Bronchial epithelial cell (primary cell): ENCODE measurements around the gene SDF4. TPM values are rescaled to one million over a fixed set of nuclear protein-coding genes. Genes with fewer than 3 reads are reported as not detected.
A peak's percentile ranks its signal among the peaks of the same experiment; 100 is the strongest.

Experiments
- DNase-seq: peaks from one replicate; pipeline ENCODE4 v3.0.0-alpha.2; 2010; ENCODE audit warnings: low read depth
- FAIRE-seq: peaks from 2 replicates; lab custom pipeline; 2011; peaks lifted over from hg19 to GRCh38; lab: Jason Lieb, UNC
- H3K27me3 ChIP-seq: 2 replicates; pipeline ENCODE4 v1.5.1; 2011; ENCODE audit warnings: low read length; ENCODE audit not compliant: control insufficient read depth, insufficient read depth
- H3K36me3 ChIP-seq: 2 replicates; pipeline ENCODE4 v1.5.1; 2011; ENCODE audit warnings: low read length; ENCODE audit not compliant: control insufficient read depth, insufficient read depth
- H3K4me3 ChIP-seq: 2 replicates; pipeline ENCODE4 v1.5.1; 2011; ENCODE audit warnings: mild to moderate bottlenecking, low read depth, low read length, control low read depth
- total RNA-seq: library from RNA; depleted of rRNA; stranded (reverse); fragments of >200 nt; gene quantifications from 2 replicates; pipeline ENCODE4 v1.2.1, GENCODE V29; 2014
- TF ChIP-seq, protein P1 (sequence below): IDR thresholded peaks from 2 replicates; pipeline ENCODE4 v1.5.1; 2011; ENCODE audit warnings: mild to moderate bottlenecking, moderate library complexity, low read length, control low read depth, inconsistent platforms; ENCODE audit not compliant: insufficient read depth, severe bottlenecking

The SDF4 gene
- total RNA-seq, 1 donor from 2014 or later = 68.2 TPM

DNA sequence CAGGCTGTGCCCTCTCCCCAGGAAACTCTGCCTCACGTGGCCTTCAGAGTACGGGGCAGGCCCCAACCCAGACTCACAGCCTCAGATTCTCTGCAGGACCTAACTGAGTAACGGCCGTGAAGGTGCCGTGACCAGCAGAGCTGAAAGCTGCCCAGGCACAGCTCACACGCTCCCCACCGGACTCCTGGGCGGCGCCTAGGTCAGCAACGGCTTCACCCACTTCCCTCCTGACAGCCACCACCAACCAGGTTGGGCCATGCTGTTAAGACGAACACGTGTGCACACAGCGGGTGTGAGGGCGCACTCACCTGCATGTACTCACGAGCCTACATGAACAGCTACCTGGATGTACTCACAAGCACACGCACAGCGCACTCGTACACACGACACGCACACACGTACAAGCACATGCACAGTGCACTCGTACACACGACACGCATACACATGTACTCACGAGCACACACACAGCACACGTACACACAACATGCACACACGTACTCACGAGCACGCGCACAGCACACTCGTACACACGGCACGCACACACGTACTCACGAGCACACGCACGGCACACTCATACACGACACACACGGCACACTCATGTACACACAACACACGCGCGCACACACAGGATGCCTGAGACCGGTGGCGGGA is 9.1 kb downstream of the SDF4 start:
- no peak for DNase-seq
- peak; percentile 99 for FAIRE-seq
- TF ChIP-seq, protein P1, sequence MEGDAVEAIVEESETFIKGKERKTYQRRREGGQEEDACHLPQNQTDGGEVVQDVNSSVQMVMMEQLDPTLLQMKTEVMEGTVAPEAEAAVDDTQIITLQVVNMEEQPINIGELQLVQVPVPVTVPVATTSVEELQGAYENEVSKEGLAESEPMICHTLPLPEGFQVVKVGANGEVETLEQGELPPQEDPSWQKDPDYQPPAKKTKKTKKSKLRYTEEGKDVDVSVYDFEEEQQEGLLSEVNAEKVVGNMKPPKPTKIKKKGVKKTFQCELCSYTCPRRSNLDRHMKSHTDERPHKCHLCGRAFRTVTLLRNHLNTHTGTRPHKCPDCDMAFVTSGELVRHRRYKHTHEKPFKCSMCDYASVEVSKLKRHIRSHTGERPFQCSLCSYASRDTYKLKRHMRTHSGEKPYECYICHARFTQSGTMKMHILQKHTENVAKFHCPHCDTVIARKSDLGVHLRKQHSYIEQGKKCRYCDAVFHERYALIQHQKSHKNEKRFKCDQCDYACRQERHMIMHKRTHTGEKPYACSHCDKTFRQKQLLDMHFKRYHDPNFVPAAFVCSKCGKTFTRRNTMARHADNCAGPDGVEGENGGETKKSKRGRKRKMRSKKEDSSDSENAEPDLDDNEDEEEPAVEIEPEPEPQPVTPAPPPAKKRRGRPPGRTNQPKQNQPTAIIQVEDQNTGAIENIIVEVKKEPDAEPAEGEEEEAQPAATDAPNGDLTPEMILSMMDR = no peak
- Histone ChIP-seq H3K36me3 (peaks cover 41% of the 10 kb centered on the region), H3K4me3 (no peak overlapping the region), H3K27me3 (no peaks in the 10 kb centered on the region)

DNA sequence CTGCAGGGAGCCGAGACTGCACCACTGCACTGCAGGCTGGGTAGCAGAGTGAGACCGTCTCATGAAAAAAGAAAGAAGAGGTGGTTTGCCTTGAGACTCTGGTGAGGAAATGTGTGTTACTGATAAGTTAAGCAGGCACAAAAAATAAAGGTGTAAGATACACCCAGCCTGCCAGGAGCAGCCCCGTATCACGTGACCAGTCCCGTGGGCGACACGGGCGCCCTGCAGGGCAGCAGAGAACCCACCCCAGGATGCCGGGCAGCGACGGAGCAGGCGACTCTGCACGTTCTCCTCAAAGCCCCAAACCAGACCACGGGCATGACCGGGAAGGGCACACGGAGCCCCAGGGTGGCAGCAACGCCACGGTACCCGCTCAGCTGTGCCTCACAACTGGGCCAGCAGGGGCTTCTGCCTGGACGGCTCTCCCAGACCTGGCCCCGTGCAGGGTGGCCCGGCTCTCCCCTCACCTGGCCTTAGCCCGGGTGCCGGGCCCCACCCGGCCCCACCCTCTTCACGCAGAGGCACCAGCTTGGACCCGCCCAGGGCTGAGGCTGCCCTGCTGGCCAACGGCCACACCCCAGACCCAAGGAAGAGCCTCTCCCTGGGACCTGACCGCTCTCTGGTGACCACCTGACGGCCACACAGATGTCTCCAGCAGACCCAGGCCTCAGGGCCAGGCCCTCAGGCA is 9.8 kb downstream of the SDF4 start:
- no peak for FAIRE-seq
- Histone ChIP-seq H3K4me3 (no peak overlapping the region), H3K27me3 (no peaks in the 10 kb centered on the region), H3K36me3 (peaks cover 42% of the 10 kb centered on the region)
- DNase-seq = no peak
- TF ChIP-seq, protein P1 = no peak

DNA sequence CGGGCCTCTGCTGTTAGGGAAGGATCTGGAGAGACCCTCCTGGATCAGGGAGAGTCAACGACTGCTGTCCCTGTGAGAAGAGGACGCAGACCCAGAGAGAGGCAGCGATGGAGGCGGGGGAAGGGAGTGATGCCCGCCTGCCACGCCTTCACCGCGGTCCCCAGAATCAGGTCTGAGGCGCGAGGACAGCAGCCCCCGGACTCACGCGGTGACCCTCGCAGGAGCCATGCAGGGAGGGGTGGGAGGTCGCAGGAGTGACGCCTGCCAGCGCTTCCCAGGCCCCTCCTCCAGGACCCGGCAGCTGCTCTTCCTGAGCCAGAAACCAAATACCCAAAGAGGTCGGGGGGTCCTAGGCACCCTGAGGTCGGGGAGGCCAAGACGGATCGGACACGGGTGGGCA is 11.6 kb downstream of the SDF4 start:
- peaks cover 37% of the 10 kb centered on the region for H3K36me3 ChIP-seq
- TF ChIP-seq, protein P1 = no peak
- DNase-seq (no peak), FAIRE-seq (no peak)
- H3K27me3 ChIP-seq = no peaks in the 10 kb centered on the region
- H3K4me3 ChIP-seq = no peak overlapping the region

DNA sequence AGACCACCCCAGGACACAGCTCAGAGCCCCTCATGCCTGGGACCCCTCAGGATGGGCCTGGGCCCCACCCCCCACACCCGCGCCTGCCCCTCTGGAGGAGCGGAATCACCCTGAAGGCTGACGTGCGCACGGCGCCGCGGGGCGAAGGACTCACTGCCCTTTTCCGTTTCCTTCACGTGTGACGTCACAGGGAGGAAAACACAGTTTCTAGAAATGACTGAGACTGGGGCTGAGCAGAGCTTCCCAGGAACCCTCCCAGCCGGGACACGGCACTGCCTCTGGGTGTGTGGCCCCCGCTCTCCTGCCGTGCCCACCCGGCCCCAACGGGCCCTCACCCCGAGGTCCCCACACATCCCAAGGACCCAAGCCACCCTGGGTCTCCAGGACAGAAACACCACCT is 12.5 kb downstream of the SDF4 start:
- no peak for FAIRE-seq
- TF ChIP-seq, protein P1 = no peak
- H3K36me3 ChIP-seq = peaks cover 33% of the 10 kb centered on the region

DNA sequence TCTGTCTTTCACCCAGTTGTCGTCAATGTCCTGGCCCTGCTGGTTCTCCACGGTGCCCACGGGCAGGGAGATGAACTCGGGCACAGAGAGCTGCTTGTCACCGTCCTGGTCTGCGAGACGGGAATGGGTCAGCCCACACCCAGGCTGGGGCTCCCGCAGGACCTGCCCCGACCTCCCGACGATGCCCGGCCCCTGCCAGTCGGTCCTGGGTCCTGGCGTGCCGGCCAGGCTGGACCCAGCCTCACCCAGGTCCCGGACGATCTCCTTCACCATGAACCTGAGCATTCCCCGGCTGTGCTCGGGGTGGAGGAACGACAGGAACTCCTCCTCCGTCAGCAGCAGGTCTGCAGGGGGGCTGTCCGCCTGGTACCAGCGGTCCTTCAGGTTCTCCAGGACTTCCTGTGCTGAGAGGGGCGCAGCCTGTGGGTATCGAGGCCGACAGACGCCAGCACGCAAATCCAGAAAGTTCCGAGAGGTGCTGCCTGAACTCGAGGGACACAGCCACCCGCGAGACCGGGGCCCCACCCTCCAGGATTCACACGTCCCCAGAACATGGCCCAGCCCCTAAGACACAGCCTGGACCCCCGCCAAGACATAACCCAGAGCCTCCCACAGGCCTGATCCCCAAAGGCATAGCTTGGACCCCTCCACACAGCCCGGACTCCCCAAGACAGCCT is 13.1 kb downstream of the SDF4 start:
- TF ChIP-seq, protein P1 = no peak
- DNase-seq (no peak), FAIRE-seq (no peak)
- Histone ChIP-seq H3K27me3 (no peaks in the 10 kb centered on the region), H3K4me3 (no peak overlapping the region), H3K36me3 (peaks cover 33% of the 10 kb centered on the region)

More for the DNA sequence above, 12.5 kb downstream of the SDF4 start:
- no peak overlapping the region for H3K4me3 ChIP-seq
- no peak for DNase-seq
- H3K27me3 ChIP-seq = no peaks in the 10 kb centered on the region
